OCI-LY1 (cell line): ENCODE data around the gene VPS37C.
"Not testable (repeated sequence)": the region's sequence is repeated elsewhere in the genome, so short reads cannot be mapped to it uniquely, and the experiment has no call there.

Source experiments
- H2AFZ ChIP-seq: fragments of 200-600 bp; sonication (generic), shearing (Covaris generic); 2 replicates; pipeline ENCODE4 v1.6.0; 2014; ENCODE audit warnings: antibody characterized with exemption, mild to moderate bottlenecking, low read length
- H3F3A ChIP-seq: fragments of 200-600 bp; sonication (generic), shearing (Covaris generic); 2 replicates; pipeline ENCODE4 v1.6.0; 2014; ENCODE audit warnings: mild to moderate bottlenecking, antibody characterized with exemption, low read length, moderate library complexity; ENCODE audit not compliant: insufficient read depth
- H3K27ac ChIP-seq: fragments of 200-600 bp; sonication (generic); 2 replicates; pipeline ENCODE4 v1.5.1; 2014; ENCODE audit warnings: low read length, mixed run types, mild to moderate bottlenecking, low read depth; ENCODE audit not compliant: poor library complexity, severe bottlenecking
- H3K27me3 ChIP-seq: fragments of 200-600 bp; sonication (generic); 2 replicates; pipeline ENCODE4 v1.6.0; 2014; ENCODE audit warnings: antibody characterized with exemption, mild to moderate bottlenecking, low read length, moderate library complexity; ENCODE audit not compliant: insufficient read depth
- H3K36me3 ChIP-seq: fragments of 200-600 bp; sonication (generic); 2 replicates; pipeline ENCODE4 v1.6.1; 2014; ENCODE audit warnings: mild to moderate bottlenecking, antibody characterized with exemption, low read length, moderate library complexity, mixed read lengths; ENCODE audit not compliant: insufficient read depth
- H3K4me1 ChIP-seq: fragments of 200-600 bp; sonication (generic); 2 replicates; pipeline ENCODE4 v1.5.1; 2014; ENCODE audit warnings: mild to moderate bottlenecking, low read length, moderate library complexity; ENCODE audit not compliant: insufficient read depth, severe bottlenecking
- H3K4me2 ChIP-seq: fragments of 200-600 bp; sonication (generic), shearing (Covaris generic); 2 replicates; pipeline ENCODE4 v1.6.1; 2014; ENCODE audit warnings: low read length
- H3K4me3 ChIP-seq: fragments of 200-600 bp; sonication (generic); 2 replicates; pipeline ENCODE4 v1.5.1; 2014; ENCODE audit warnings: low read length, low read depth, mild to moderate bottlenecking, mixed read lengths; ENCODE audit not compliant: poor library complexity, severe bottlenecking
- H3K79me2 ChIP-seq: fragments of 200-600 bp; shearing (Covaris generic); 2 replicates; pipeline ENCODE4 v1.6.1; 2016; ENCODE audit warnings: mixed run types, low read length, mixed read lengths; ENCODE audit not compliant: insufficient read depth
- H3K9ac ChIP-seq: fragments of 200-600 bp; sonication (generic), shearing (Covaris generic); 2 replicates; pipeline ENCODE4 v1.6.1; 2014; ENCODE audit warnings: mild to moderate bottlenecking, low read length, mixed read lengths
- H3K9me2 ChIP-seq: fragments of 200-600 bp; sonication (generic), shearing (Covaris generic); 2 replicates; pipeline ENCODE4 v1.6.1; 2014; ENCODE audit warnings: low read depth, mild to moderate bottlenecking, low read length, mixed read lengths
- H3K9me3 ChIP-seq: fragments of 200-600 bp; shearing (Covaris generic); 2 replicates; pipeline ENCODE4 v1.6.1; 2014; ENCODE audit warnings: low read length, mixed read lengths
- H4K20me1 ChIP-seq: fragments of 200-600 bp; sonication (generic), shearing (Covaris generic); 2 replicates; pipeline ENCODE4 v1.6.0; 2016; ENCODE audit warnings: mild to moderate bottlenecking, low read length; ENCODE audit not compliant: insufficient read depth
- EZH2 ChIP-seq: fragments of 200-600 bp; sonication (generic), shearing (Covaris generic); IDR thresholded peaks from 2 replicates; pipeline ENCODE4 v1.8.0; 2017; ENCODE audit warnings: borderline replicate concordance, mixed run types, mild to moderate bottlenecking, antibody characterized with exemption, low read length, moderate library complexity, mixed read lengths
- TF ChIP-seq, protein P1 (sequence below): fragments of 200-600 bp; sonication (generic), shearing (Covaris generic); IDR thresholded peaks from 2 replicates; pipeline ENCODE4 v1.5.1; 2017; ENCODE audit warnings: mild to moderate bottlenecking, antibody characterized with exemption, low read length, moderate library complexity, mixed read lengths

VPS37C gene

DNA sequence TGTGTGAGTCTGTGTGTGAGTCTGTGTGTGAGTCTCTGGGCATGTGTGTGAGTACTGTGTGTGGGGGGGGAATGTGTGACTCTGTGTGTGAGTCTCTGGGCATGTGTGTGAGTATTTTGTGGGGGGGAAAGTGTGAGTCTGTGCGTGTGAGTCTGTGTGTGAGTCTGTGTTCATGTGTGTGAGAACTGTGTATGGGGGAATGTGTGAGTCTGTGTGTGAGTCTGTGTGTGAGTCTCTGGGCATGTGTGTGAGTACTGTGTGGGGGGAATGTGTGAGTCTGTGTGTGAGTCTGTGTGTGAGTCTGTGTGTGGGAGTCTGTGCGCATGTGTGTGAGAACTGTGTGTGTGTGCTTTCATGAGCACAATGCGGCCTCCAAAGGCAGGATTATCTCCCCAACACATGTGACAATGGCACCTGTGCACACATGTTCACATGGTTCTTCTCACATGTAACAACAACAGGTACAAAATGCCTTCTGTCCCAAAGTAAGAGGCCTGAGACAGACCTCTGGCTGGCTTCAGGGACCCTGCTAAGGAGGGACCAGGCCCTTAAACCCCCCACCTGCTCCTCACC, 57.3 kb downstream of the VPS37C start:
- Histone ChIP-seq H2AFZ (no peak overlapping the region), H3K9me2 (no peaks in the 10 kb centered on the region), H3K27me3 (0 out of 2 replicates have a peak, but pooled peaks cover 10% of the 10 kb centered on the region), H3K36me3 (no peaks in the 10 kb centered on the region), H3K4me3 (no peak overlapping the region), H3K79me2 (no peaks in the 10 kb centered on the region), H3K9ac (no peak overlapping the region), H3K4me1 (peaks cover 11% of the 10 kb centered on the region), H3K9me3 (no peaks in the 10 kb centered on the region; the same call in 1 of the 2 replicates), H4K20me1 (no peaks in the 10 kb centered on the region), H3K27ac (no peak overlapping the region), H3F3A (no peaks in the 10 kb centered on the region), H3K4me2 (no peak overlapping the region)
- TF ChIP-seq EZH2: no peak
- TF ChIP-seq, protein P1, sequence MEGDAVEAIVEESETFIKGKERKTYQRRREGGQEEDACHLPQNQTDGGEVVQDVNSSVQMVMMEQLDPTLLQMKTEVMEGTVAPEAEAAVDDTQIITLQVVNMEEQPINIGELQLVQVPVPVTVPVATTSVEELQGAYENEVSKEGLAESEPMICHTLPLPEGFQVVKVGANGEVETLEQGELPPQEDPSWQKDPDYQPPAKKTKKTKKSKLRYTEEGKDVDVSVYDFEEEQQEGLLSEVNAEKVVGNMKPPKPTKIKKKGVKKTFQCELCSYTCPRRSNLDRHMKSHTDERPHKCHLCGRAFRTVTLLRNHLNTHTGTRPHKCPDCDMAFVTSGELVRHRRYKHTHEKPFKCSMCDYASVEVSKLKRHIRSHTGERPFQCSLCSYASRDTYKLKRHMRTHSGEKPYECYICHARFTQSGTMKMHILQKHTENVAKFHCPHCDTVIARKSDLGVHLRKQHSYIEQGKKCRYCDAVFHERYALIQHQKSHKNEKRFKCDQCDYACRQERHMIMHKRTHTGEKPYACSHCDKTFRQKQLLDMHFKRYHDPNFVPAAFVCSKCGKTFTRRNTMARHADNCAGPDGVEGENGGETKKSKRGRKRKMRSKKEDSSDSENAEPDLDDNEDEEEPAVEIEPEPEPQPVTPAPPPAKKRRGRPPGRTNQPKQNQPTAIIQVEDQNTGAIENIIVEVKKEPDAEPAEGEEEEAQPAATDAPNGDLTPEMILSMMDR: no peak

DNA sequence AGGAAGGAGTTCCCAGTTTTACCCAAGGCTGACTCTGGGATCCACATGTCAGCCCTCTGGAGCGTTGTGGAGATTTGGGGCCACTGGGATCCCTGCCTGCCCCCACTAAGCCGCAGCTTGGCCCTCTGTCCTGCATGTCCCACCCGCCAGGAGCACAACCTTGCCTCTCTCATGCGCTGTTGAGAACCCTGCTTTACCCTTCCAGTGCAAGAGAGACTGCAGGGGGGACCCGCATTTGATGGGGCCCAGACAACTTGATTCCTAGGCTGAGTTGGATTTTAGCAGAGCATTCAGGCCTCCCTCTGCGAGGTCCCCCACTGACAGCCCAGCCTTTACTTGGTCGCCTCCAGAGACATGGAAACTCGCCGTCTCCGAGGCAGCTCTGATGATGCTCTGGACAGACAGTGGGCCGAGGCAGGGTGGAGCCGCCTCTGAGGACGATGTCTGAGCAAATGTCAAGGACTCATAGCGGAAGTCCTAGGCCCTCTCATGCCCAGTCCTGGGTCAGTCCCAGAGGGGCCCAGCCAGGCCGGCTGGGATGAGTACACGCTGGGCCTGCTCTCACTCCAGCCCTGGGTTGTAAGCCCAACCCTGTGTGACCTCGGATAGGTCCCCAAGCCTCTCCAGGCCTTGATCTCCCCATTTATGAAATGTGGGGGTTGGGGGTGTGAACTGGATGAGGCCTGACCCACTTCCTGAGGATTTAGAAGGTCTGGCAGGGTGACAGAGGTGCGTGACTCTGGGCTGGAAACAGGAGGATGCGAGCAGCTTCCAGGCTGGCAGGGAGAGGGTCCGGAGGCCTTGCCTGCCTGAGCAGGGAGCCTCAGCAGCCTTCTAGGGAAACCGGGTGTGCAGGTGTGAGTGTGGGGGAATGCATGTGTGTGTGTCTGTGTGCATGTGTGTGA, 58.3 kb downstream of the VPS37C start:
- peak overlapping the region; percentile 16; the same call in 1 of the 2 replicates for H3K4me2 ChIP-seq
- no peak overlapping the region for H2AFZ ChIP-seq
- H3K27ac ChIP-seq: no peak overlapping the region
- peaks cover 11% of the 10 kb centered on the region for H3K4me1 ChIP-seq
- no peaks in the 10 kb centered on the region for H3K9me2 ChIP-seq
- no peaks in the 10 kb centered on the region for H3K36me3 ChIP-seq
- TF ChIP-seq, protein P1: no peak
- no peak for TF ChIP-seq EZH2
- no peak overlapping the region for H3K4me3 ChIP-seq
- H3K9ac ChIP-seq: no peak overlapping the region
- no peaks in the 10 kb centered on the region for H3K79me2 ChIP-seq
- 0 out of 2 replicates have a peak, but pooled peaks cover 8% of the 10 kb centered on the region for H3K27me3 ChIP-seq
- no peaks in the 10 kb centered on the region for H4K20me1 ChIP-seq
- no peaks in the 10 kb centered on the region; the same call in 1 of the 2 replicates for H3K9me3 ChIP-seq
- no peaks in the 10 kb centered on the region for H3F3A ChIP-seq

- H3K4me2 ChIP-seq: no peak overlapping the region
- no peaks in the 10 kb centered on the region for H3K27me3 ChIP-seq
- H3K4me3 ChIP-seq: no peak overlapping the region
- H3K9ac ChIP-seq: no peak overlapping the region
- H3K27ac ChIP-seq: no peak overlapping the region
- no peak for TF ChIP-seq EZH2
- TF ChIP-seq, protein P1: no peak
- H3F3A ChIP-seq: no peaks in the 10 kb centered on the region
- H2AFZ ChIP-seq: no peak overlapping the region
- no peaks in the 10 kb centered on the region; the same call in 1 of the 2 replicates for H3K9me3 ChIP-seq
- no peaks in the 10 kb centered on the region for H3K36me3 ChIP-seq
- H3K4me1 ChIP-seq: peaks cover 17% of the 10 kb centered on the region
- H3K79me2 ChIP-seq: no peaks in the 10 kb centered on the region
- H4K20me1 ChIP-seq: no peaks in the 10 kb centered on the region
- no peaks in the 10 kb centered on the region for H3K9me2 ChIP-seq
Measured at GRCh38 chr11:61098778-61099177, 62.4 kb downstream of the VPS37C start.

- not testable (repeated sequence) for H3K79me2 ChIP-seq, H3K9me3 ChIP-seq, H3K9me2 ChIP-seq, H3K27me3 ChIP-seq, H3K9ac ChIP-seq, H3K36me3 ChIP-seq, H2AFZ ChIP-seq, H3K4me3 ChIP-seq, H3K4me2 ChIP-seq, H3F3A ChIP-seq, H4K20me1 ChIP-seq, H3K27ac ChIP-seq
- H3K4me1 ChIP-seq: peaks cover 17% of the 10 kb centered on the region
Measured at GRCh38 chr11:61098261-61098660, 63.0 kb downstream of the VPS37C start.
